ENCODE results near the gene ITPKB. TPM values are rescaled to one million over a fixed set of nuclear protein-coding genes. Genes with fewer than 3 reads are reported as not detected.
"Not testable (repeated sequence)": the region's sequence is repeated elsewhere in the genome, so short reads cannot be mapped to it uniquely, and the experiment has no call there.

ITPKB gene
- polyA plus RNA-seq, 1 of the 3 experiments (the other 2 are of a cell fraction), result 2.4 TPM

GRCh38 chr1:226772446-226773139, 33.5 kb upstream of the ITPKB start:
- no peak overlapping the region for H3K9ac ChIP-seq
- H3K9me3 ChIP-seq, result no peaks in the 10 kb centered on the region
- H4K20me1 ChIP-seq (ENCODE audit: insufficient read depth), result no peaks in the 10 kb centered on the region
- no peaks in the 10 kb centered on the region for H3K36me3 ChIP-seq (replicated peaks in 1 of 2; ENCODE audit: control insufficient read depth in 1 of 2, insufficient read depth in 2 of 2, low read length in 1 of 2)
- no peaks in the 10 kb centered on the region for H3K9me2 ChIP-seq
- no peaks in the 10 kb centered on the region for H3K79me2 ChIP-seq (ENCODE audit: insufficient read depth)
- no peak overlapping the region for H2AFZ ChIP-seq (ENCODE audit: low read depth)
- no peak for TF ChIP-seq NFIC (IDR thresholded peaks at IDR 0.05; ENCODE audit: borderline replicate concordance)
- TF ChIP-seq NRF1 (IDR thresholded peaks at IDR 0.05; ENCODE audit: low read depth, low read length), result no peak
- TF ChIP-seq EZH2phosphoT487 (IDR thresholded peaks at IDR 0.05; ENCODE audit: borderline replicate concordance, low read depth), result no peak
- no peak for TF ChIP-seq MXI1 (IDR thresholded peaks at IDR 0.05; ENCODE audit: low read depth, low read length)
- no peak for TF ChIP-seq RCOR1 (IDR thresholded peaks at IDR 0.05; ENCODE audit: low read length)
- TF ChIP-seq FOSL2 (IDR thresholded peaks at IDR 0.05; ENCODE audit: borderline replicate concordance, low read depth), result no peak
- TF ChIP-seq FOXJ3 (CRISPR knock-in tag; IDR thresholded peaks at IDR 0.05), result no peak
- TF ChIP-seq SMC3 (IDR thresholded peaks at IDR 0.05; ENCODE audit: low read depth, low read length), result no peak
- TF ChIP-seq PBX3 (IDR thresholded peaks at IDR 0.05), result no peak
- TF ChIP-seq GABPA (IDR thresholded peaks at IDR 0.05; ENCODE audit: low read depth), result no peak
- TF ChIP-seq IRF3 (IDR thresholded peaks at IDR 0.05; ENCODE audit: low read depth, low read length), result no peak
- no peaks in the 10 kb centered on the region for H3K4me1 ChIP-seq (ENCODE audit: control insufficient read depth in 1 of 2, insufficient read depth in 2 of 2, low read depth in 1 of 2, low read length in 1 of 2)
- 63% methylated on average over 7 of the region's 7 CpGs for WGBS (ENCODE audit: low lambda C conversion rate)
- no peak for DNase-seq
- POLR2A ChIA-PET, result no interaction called here
- H3F3A ChIP-seq (replicated peaks; ENCODE audit: insufficient read depth), result no peaks in the 10 kb centered on the region
- H3K4me2 ChIP-seq, result no peak overlapping the region
- no peak overlapping the region for H3K27ac ChIP-seq (ENCODE audit: low read depth in 2 of 2, low read length in 1 of 2)
- CTCF ChIA-PET, result no interaction called here
- no peak overlapping the region for H3K4me3 ChIP-seq (ENCODE audit: low read depth in 2 of 2, low read length in 1 of 2)
- H3K27me3 ChIP-seq (ENCODE audit: insufficient read depth), result peaks cover under 1% of the 10 kb centered on the region; the same call in 1 of the 2 replicates

- not testable (repeated sequence) for H3K79me2 ChIP-seq (ENCODE audit: insufficient read depth)
Observed at GRCh38 chr1:226767170-226767569, 28.1 kb upstream of the ITPKB start.

More at GRCh38 chr1:226767170-226767569, 28.1 kb upstream of the ITPKB start:
- H3K4me3 ChIP-seq (ENCODE audit: low read depth in 2 of 2, low read length in 1 of 2); H4K20me1 ChIP-seq (ENCODE audit: insufficient read depth); DNase-seq; H3K9ac ChIP-seq; H3K36me3 ChIP-seq (replicated peaks in 1 of 2; ENCODE audit: control insufficient read depth in 1 of 2, insufficient read depth in 2 of 2, low read length in 1 of 2); H3K4me1 ChIP-seq (ENCODE audit: control insufficient read depth in 1 of 2, insufficient read depth in 2 of 2, low read depth in 1 of 2, low read length in 1 of 2); CTCF ChIA-PET; POLR2A ChIA-PET; H3F3A ChIP-seq (replicated peaks; ENCODE audit: insufficient read depth); H3K4me2 ChIP-seq; H3K27ac ChIP-seq (ENCODE audit: low read depth in 2 of 2, low read length in 1 of 2); H3K27me3 ChIP-seq (ENCODE audit: insufficient read depth); H3K9me3 ChIP-seq; H3K9me2 ChIP-seq; H2AFZ ChIP-seq (ENCODE audit: low read depth): not testable (repeated sequence)
- 77% methylated on average over 3 of the region's 3 CpGs for WGBS (ENCODE audit: low lambda C conversion rate)
